Epidermal melanocyte (primary cell): Measurements from ENCODE around the gene CPXM1.
"Not testable (repeated sequence)": the region's sequence is repeated elsewhere in the genome, so short reads cannot be mapped to it uniquely, and the experiment has no call there.

Experiments used
- DNase-seq: peaks from one replicate; pipeline ENCODE4 v3.0.0; 2011; ENCODE audit warnings: low spot score; ENCODE audit not compliant: insufficient read length

Gene CPXM1

DNA sequence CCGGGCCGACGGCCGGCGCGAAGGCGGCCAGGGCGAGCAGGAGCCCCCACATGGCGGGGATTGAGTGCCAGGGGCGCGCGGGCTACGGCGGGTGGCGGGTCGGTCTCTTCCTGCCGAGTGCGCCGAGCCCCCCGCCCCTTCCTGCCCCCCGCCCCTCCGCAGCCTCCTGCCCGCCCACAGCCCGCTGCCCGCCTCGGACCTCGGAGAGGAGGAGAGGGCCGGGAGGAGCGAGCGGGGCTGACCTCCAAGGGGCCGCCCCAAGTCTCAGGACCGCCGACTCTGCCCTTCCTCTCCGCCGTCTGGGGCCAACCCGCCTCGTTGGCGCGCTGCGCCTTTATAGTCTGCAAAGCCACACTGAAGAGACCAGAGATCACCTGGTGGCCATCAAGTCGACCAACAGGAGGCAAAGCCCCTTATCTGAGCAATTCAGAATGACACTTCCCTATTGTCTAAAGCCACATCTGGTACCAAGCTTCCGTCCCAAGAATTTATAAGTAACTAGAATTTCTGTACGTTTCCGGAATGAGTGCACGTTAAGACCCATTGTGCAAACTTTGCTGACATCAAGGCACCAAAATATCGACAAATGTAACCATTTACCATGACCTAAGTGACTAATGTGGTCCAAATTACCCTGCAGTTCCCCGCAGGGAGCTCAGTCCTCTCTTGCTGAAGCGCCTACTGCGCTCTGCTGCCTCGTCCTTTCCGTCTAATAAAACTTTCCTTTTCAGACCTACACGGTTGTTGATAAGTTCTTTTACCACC, at the start of gene CPXM1:
TSS of gene CPXM1 (minus strand) at position 107 of the 765 bp plus-strand sequence. CDS start at position 52, 55 bp downstream.
- DNase-seq: peak; percentile 5

- DNase-seq: no peak
These were observed 49.1 kb upstream of the CPXM1 start for GRCh38 chr20:2849529-2849928.

DNA sequence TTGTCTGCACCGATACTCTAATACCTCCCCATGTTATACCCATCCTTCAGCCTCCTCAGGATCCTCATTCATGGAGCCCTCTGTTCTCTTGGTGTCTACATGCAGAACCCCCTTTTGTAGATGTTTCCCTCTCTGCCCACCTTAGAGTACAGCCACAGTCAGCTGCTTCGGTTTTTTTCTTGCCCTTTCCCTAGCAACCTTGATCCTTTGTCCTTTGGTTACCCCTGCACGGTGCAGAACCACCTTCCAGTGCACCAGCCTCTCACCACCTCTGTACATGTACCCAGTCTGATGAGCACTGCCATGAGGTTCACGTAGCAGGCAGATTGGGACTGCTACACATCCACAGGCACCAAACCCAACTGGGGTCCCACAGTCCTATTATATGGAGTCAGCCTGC, 47.4 kb upstream of the CPXM1 start:
- DNase-seq: no peak

DNA sequence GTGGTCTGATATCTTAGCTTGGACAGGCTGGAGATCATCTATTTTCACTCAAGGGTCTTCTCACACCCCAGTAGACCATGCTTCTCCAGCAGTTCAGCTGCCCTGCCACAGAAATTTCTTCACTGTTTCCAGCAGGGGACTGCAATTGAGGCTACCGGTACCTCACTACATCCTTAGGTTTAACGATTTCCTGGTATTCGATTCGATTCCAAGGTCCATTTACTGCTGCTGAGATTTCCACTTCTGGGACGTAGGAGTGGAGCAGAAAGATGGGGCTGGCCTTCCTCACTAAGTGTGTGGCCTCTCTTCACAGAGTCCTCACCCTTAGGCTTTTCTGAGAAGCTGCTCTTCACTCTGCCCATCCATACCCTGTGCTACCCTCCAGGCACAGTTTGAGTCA, 46.3 kb upstream of the CPXM1 start:
- no peak for DNase-seq

DNA sequence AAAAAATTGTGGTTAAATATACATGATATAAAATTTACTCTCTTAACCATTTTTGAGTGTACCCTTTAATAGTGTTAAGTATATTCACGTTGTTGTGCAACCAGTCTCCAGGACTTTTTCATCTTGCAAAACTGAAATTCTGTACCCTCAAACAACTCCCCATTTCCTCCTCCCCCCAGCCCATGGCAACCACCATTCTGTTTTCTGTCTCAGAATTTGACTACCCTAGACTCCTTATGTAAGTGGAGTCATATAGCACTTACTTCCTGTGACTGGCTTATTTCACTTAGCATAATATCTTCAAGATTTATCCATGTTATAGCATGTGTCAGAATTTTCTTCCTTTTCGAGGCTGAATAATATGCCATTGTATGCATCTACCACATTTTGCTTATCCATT, 45.2 kb upstream of the CPXM1 start:
- no peak for DNase-seq

DNA sequence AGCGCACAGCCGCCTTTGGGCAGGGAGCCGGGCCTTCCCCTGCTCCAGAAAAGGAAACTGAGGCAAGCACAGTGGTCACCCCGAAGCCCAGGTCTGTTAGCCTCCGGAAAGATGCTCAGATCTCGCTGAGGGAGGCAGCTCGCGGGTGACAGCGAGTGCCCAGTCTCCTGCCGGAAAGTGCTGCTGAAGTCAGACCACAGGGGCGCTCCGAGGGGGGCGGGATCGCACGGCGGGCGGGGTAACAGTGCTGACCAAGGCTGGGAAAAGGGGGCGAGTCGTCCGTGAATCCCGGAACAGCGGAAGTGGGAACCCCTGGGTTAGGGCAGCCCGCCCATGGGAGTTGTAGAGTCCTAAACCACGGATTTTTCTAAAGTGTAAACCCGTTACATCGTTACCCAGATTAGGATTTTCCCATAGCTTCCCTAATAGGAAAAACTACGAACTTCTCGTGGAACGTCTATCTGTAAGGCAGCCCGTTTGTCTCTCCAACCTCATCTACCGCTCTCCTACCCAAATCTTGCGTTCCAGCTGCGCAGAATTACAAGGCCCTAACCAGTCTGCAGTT, 40.6 kb upstream of the CPXM1 start:
- DNase-seq: peak; percentile 70

- DNase-seq: peak; percentile 96
These were observed 39.9 kb upstream of the CPXM1 start, which contains the start of the genes PCED1A and VPS16 for GRCh38 chr20:2840138-2840966. Gene PCED1A, minus strand, starts transcription at chr20:2840655. Its CDS starts 743 bp downstream, at chr20:2839912. Gene VPS16, plus strand, starts transcription at chr20:2840745. Its CDS starts 30 bp downstream, at chr20:2840775.

- no peak for DNase-seq
These were observed 39.3 kb upstream of the CPXM1 start for GRCh38 chr20:2839732-2840137.

GRCh38 chr20:2838847-2839671, 38.6 kb upstream of the CPXM1 start:
- no peak for DNase-seq

- DNase-seq: no peak
These were observed 37.9 kb upstream of the CPXM1 start for GRCh38 chr20:2838170-2838797.

DNA sequence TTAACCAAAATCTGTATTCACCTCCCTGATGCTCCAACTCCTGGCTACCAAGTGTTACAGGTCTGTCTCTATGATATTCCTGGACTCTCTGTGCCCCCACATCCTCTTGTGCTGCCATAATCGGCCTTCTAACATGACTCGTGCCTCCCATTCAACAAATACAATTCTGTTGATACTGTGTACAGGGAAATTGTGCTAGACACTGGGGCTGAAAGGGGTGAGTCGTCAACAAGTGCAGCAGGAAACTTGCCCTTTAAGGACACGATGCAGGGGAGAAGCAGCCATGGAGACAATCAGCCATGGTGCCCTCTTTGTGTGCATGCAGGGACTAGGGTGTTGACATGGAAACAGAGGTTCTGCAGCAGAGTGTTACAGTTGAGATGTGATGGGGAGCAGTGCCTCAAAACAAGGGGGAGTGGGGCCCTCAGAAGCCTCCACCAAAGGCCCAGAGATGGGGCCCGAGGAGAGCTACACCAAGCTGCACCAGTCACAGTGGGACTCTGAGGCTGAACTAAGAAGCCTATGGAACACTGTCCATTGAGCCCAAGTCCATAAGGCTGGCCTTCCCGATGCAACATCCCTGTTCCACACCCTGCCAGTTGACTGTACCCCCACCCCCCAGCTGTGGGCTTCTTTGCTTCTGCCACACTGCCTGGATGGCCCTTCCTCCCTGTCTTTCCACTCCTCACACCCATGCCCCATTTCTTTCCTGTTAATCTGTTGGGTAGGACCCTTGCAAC, 37.0 kb upstream of the CPXM1 start:
- no peak for DNase-seq

- DNase-seq: no peak
These were observed 35.6 kb upstream of the CPXM1 start for GRCh38 chr20:2836035-2836434.

GRCh38 chr20:2835331-2835796, 34.9 kb upstream of the CPXM1 start:
- no peak for DNase-seq

- no peak for DNase-seq
These were observed 34.1 kb upstream of the CPXM1 start for GRCh38 chr20:2834401-2835110.

GRCh38 chr20:2833761-2834160, 33.3 kb upstream of the CPXM1 start:
- no peak for DNase-seq

DNA sequence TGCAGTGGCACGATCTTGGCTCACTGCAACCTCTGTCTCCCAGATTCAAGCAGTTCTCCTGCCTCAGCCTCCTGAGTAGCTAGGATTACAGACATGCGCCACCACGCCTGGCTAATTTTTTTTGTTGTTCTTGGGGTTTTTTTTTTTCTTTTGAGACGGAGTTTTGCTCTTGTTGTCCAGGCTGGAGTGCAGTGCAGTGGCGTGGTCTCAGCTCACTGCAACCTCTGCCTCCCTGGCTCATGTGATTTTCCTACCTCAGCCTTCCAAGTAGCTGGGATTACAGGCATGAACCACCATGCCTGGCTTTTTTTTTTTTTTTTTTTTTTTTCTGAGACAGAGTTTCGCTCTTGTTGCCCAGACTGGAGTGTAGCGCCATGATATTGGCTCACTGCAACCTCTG, 30.8 kb upstream of the CPXM1 start:
- DNase-seq: not testable (repeated sequence)

DNA sequence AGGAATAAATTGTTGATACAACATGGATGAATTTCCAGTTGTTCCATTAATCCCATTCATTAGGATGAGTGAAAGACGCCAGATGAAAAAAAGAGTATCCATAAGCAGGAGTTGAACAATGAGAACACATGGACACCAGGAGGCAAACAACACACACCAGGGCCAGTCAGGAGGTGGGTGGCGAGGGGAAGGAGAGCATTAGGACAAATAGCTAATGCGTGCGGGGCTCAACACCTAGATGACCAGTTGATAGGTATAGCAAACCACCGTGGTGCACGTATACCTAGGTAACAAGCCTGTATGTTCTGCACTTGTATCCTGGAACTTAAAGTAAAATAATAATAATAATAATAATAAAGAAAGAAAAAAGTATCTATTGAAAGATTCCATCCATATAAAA, 28.9 kb upstream of the CPXM1 start:
- no peak for DNase-seq

DNA sequence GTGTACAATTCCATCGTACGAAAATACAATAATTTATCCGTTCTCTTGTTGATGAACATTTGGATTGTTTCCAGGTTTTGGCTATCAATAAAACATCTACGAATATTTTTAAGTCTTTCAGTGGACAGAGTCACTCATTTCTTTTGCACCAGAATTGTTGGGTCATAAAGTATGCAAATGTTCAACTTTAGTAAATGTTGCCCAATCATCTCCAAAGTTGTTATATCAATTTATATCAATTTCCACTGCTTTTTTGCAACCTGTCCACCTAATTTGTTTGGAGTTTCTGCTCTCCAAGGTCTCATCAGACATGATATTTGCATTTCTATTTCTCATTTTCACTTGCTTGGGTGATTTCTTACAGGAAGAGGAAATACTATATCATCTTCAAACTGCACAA, 26.2 kb upstream of the CPXM1 start:
- no peak for DNase-seq

DNA sequence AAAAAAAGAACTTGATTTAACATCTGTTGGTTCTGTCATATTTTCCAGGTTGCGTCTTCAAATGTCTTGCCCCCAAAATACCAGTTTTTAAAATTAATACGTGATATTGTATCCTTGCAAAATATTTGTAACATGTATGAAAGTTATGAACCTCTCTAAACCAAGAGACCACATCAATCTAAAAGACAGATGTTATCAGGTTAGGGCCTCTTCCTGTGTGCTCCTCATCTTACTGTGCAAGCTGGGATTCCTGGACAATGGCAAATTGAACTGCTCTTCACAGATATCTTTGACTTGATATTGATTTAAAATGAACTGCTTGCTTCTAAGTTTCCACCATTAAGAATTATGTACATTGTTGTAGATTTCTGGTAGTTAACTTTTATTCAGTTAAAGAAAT, 25.3 kb upstream of the CPXM1 start:
- DNase-seq: no peak
